Pons (tissue), 1 donor: ENCODE results near the gene LIPK.

Source experiments
- DNase-seq: peaks from one replicate; pipeline ENCODE4 v3.0.0-alpha.2; 2016; ENCODE audit warnings: low spot score

Gene LIPK

DNA sequence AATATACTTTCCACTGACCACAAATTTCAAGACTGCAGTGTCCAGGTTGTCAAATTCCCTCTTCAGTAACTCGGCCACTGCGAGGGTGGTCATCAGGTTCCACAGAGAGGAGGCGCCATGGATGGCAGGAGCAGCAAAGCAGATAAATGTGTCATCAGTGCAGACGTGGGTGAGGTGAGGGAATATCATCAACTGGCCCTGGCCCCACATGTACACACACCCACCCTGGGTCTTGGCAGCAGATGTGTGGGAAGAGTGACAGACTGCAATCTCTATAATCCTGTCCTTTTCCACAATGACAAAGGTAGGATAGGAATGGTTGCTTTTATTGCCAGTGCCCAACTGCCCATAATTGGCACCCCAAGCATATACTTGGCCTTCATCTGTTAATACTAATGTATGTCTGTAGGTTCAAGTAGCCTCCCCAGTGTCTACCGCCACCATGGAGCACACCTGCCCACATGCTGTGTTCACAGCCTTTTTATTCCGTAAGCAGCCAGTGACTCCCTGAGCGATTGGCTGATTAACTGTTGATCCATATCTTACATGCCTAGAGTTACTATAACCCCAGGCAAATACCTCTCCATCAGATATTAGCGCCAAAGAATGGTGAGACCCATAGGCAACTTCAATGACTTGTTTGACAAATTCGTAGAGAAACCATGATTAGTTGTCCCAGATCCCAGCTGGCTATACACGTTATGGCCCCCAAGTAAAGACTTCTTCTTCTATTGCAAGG lies 80.2 kb downstream of the LIPK start:
- DNase-seq = no peak

GRCh38 chr10:88787463-88787862 lies 81.4 kb downstream of the LIPK start:
- DNase-seq = no peak

DNA sequence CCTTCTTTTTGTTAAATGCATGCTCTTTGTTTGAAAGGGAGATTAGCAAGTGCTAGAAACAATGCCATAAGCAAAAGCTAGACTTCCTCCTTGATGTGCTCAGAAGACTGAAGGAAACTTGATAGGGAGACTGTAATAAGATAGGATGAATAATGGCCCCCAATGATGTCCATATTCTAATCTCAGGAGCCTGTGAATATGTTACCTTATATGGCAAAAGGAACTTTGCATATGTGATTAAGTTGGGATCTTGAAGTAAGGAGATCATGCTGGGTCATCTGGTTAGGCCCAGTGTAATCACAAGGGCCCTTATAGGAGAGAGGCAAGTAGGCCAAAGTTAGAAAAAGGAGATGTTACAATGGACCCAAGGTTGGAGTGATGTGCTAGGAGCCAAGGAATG lies 82.9 kb downstream of the LIPK start:
- no peak for DNase-seq

DNA sequence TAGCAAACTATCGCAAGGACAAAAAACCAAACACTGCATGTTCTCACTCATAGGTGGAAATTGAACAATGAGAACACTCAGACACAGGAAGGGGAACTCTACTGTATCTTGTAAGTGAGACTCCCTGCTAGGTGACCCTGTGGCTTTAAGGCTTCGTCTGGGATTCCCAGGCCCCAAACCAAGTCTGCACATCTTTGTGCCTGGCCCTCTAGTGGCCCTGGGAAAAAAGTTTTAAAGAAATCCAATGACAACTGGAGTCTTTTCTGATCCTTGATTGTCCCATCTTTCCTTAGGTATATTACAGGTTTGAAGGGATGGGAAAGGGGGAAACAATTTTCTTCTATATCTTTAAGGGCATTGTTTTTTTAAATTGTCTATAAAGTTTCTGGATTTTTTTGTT lies 85.9 kb downstream of the LIPK start:
- DNase-seq = peak; percentile 7

DNA sequence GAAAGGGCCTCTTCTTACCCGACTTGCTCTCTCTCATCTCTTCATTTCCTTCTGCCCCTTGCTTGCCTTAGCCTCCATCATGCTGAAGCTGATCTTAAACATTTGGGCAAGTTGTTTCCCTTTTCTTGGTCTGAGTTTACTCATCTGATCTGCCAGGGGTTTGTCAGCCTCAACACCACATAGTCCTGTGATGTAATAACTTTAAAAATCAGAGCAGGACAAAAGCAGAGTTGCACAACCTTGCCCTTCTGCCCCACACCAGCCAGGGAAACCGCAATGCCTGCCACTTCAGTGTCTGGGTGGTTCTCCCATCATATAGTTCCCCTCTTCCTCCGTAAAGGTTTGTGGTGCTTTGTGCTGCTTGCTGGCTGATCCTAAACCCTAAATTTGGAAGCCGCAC lies 86.6 kb downstream of the LIPK start:
- peak; percentile 78 for DNase-seq

- DNase-seq = no peak
These were observed 87.8 kb downstream of the LIPK start for GRCh38 chr10:88793712-88794299.

DNA sequence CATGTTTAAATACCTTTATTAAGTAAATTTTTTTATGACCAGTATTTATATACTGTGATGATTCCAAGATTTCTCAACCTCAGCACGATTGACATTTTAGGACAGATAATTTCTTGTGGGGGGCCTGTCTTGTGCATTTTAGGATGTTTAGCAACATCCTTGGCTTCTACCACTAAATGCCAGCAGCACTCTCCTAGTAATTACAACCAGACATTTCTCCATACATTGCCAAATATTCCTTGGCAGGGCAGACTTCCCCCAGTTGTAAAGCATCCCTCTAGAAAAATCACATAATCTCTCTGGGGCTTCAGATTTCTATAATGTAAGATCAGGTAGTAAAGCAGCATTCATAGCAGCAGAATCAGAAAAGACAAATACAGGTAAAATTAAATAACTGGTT lies 88.7 kb downstream of the LIPK start:
- DNase-seq = no peak

DNA sequence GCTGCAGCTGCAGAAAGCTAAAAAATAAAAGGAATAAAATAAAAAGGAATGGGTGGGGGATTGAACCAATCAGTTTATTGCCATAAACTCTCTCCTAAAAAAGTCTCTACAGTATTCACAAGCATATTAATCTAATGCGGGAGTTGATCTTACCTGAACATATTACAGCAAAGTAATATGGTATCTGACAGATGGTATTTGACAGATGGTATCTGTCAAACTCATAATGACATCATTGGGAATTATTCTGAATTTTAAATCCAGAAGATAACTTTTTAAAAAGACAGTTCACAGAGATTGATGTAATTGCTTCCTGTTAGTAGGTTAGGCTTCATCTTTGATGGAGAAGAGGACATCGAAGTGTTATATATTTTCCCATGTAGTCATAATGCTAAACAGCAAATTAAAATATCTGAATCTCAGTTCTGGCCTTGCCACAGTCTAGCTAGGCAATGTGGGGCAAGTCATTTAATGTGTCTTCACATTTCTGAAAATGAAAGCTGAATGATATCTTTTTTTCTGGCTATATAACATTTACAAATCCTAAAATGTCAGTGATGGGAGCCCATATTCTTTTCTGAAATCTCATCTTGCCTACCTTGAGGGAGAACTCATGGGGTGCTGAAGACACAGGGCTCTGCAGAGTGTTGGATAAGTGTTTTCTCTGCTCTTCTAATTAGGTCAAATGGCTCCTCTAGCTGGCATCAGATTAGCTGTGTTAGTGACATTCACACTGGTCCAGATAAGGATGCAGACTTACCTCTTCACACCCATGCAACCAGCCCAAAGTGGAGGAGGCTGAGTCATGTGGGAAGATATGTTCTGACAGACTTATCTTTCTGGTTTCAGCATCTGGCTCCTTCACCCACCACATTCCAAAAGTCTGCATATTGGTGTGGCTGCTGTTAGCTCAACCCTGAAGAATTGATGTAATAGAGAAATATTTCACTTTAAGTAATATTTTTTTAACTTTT lies 94.4 kb downstream of the LIPK start:
- no peak for DNase-seq
